WTC11 (cell line): ENCODE measurements around the gene GCHFR.

ENCODE experiments used
- ATF6 ChIP-seq: sonication (generic); formaldehyde crosslinking; IDR thresholded peaks from 2 replicates; pipeline ENCODE4 v1.8.1; 2023; ENCODE audit warnings: mild to moderate bottlenecking, missing genetic modification reagents
- CTCF ChIP-seq: fragments of 200-600 bp; IDR thresholded peaks from 2 replicates; pipeline ENCODE4 v1.8.0; 2022; ENCODE audit warnings: antibody characterized with exemption
- ESRRA ChIP-seq: sonication (generic); formaldehyde crosslinking; IDR thresholded peaks from 2 replicates; pipeline ENCODE4 v1.8.1; 2022; ENCODE audit warnings: mild to moderate bottlenecking, missing genetic modification reagents, borderline replicate concordance
- HMGXB4 ChIP-seq: sonication (generic); formaldehyde crosslinking; IDR thresholded peaks from 2 replicates; pipeline ENCODE4 v1.8.1; 2023; ENCODE audit warnings: mild to moderate bottlenecking, moderate library complexity, missing genetic modification reagents
- JAZF1 ChIP-seq: fragments of 250-450 bp; sonication (Bioruptor Pico); IDR thresholded peaks from 2 replicates; pipeline ENCODE4 v1.9.0; 2021; ENCODE audit warnings: moderate library complexity, mild to moderate bottlenecking, inconsistent platforms
- KAT7 ChIP-seq: sonication (generic); formaldehyde crosslinking; IDR thresholded peaks from 2 replicates; pipeline ENCODE4 v1.8.1; 2023; ENCODE audit warnings: missing genetic modification reagents, mild to moderate bottlenecking, borderline replicate concordance
- MAX ChIP-seq: sonication (generic); formaldehyde crosslinking; IDR thresholded peaks from 2 replicates; pipeline ENCODE4 v1.8.0; 2022; ENCODE audit warnings: mild to moderate bottlenecking, missing genetic modification reagents
- NFYB ChIP-seq: sonication (generic); formaldehyde crosslinking; conservative IDR thresholded peaks from 2 replicates; pipeline ENCODE4 v1.8.0; 2022; ENCODE audit warnings: low read depth, missing genetic modification reagents
- NR2C2 ChIP-seq: sonication (generic); formaldehyde crosslinking; IDR thresholded peaks from 2 replicates; pipeline ENCODE4 v1.8.0; 2022; ENCODE audit warnings: mild to moderate bottlenecking, missing genetic modification reagents
- SMAD4 ChIP-seq: sonication (generic); formaldehyde crosslinking; IDR thresholded peaks from 2 replicates; pipeline ENCODE4 v1.8.0; 2022; ENCODE audit warnings: mild to moderate bottlenecking, missing genetic modification reagents
- SP1 ChIP-seq: sonication (generic); formaldehyde crosslinking; conservative IDR thresholded peaks from 2 replicates; pipeline ENCODE4 v1.8.1; 2022; ENCODE audit warnings: missing genetic modification reagents
- ZBTB21 ChIP-seq: sonication (generic); formaldehyde crosslinking; IDR thresholded peaks from 2 replicates; pipeline ENCODE4 v1.8.1; 2023; ENCODE audit warnings: mild to moderate bottlenecking, missing genetic modification reagents, borderline replicate concordance
- TF ChIP-seq, protein P1 (sequence below): sonication (generic); formaldehyde crosslinking; IDR thresholded peaks from 2 replicates; pipeline ENCODE4 v1.8.1; 2023; ENCODE audit warnings: mild to moderate bottlenecking, missing genetic modification reagents, moderate library complexity
- TF ChIP-seq, protein P2 (sequence below): sonication (generic); formaldehyde crosslinking; IDR thresholded peaks from 2 replicates; pipeline ENCODE4 v1.8.0; 2022; ENCODE audit warnings: missing genetic modification reagents

- TF ChIP-seq HMGXB4 (CRISPR knock-in tag) (no peak), ATF6 (no peak), CTCF (no peak), JAZF1 (CRISPR knock-in tag) (no peak), SMAD4 (no peak), ZBTB21 (no peak), MAX (no peak), NR2C2 (CRISPR knock-in tag) (no peak), ESRRA (no peak), KAT7 (CRISPR knock-in tag) (no peak), SP1 (CRISPR knock-in tag) (no peak), NFYB (no peak)
- TF ChIP-seq, protein P1, sequence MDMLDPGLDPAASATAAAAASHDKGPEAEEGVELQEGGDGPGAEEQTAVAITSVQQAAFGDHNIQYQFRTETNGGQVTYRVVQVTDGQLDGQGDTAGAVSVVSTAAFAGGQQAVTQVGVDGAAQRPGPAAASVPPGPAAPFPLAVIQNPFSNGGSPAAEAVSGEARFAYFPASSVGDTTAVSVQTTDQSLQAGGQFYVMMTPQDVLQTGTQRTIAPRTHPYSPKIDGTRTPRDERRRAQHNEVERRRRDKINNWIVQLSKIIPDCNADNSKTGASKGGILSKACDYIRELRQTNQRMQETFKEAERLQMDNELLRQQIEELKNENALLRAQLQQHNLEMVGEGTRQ (CRISPR knock-in tag) = no peak
- TF ChIP-seq, protein P2, sequence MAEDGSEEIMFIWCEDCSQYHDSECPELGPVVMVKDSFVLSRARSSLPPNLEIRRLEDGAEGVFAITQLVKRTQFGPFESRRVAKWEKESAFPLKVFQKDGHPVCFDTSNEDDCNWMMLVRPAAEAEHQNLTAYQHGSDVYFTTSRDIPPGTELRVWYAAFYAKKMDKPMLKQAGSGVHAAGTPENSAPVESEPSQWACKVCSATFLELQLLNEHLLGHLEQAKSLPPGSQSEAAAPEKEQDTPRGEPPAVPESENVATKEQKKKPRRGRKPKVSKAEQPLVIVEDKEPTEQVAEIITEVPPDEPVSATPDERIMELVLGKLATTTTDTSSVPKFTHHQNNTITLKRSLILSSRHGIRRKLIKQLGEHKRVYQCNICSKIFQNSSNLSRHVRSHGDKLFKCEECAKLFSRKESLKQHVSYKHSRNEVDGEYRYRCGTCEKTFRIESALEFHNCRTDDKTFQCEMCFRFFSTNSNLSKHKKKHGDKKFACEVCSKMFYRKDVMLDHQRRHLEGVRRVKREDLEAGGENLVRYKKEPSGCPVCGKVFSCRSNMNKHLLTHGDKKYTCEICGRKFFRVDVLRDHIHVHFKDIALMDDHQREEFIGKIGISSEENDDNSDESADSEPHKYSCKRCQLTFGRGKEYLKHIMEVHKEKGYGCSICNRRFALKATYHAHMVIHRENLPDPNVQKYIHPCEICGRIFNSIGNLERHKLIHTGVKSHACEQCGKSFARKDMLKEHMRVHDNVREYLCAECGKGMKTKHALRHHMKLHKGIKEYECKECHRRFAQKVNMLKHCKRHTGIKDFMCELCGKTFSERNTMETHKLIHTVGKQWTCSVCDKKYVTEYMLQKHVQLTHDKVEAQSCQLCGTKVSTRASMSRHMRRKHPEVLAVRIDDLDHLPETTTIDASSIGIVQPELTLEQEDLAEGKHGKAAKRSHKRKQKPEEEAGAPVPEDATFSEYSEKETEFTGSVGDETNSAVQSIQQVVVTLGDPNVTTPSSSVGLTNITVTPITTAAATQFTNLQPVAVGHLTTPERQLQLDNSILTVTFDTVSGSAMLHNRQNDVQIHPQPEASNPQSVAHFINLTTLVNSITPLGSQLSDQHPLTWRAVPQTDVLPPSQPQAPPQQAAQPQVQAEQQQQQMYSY = no peak
Measured at GRCh38 chr15:40723919-40724318, 39.9 kb upstream of the GCHFR start.
